Activated CD4-positive, alpha-beta T cell treated with anti-CD3 and anti-CD28 coated beads for 36 hours (primary cell): Measurements from ENCODE around the gene SSR1. TPM values are rescaled to one million over a fixed set of nuclear protein-coding genes. Genes with fewer than 3 reads are reported as not detected.
"Not testable (repeated sequence)": the region's sequence is repeated elsewhere in the genome, so short reads cannot be mapped to it uniquely, and the experiment has no call there.

Source experiments
- ATAC-seq: fragments of 200-7000 bp; cut with Tn5 transposase; one replicate; pipeline ENCODE4 v1.10.0; 2021; ENCODE audit warnings: mild to moderate bottlenecking, moderate library complexity
- CTCF ChIA-PET: fragments of 350-600 bp; sonication (Branson Sonifier 250); formaldehyde crosslinking; loops from one replicate; lab custom pipeline; 2021; ENCODE audit warnings: antibody characterized with exemption; lab: Charles Lee
- POLR2A ChIA-PET: fragments of 350-600 bp; sonication (Branson Sonifier 250); formaldehyde crosslinking; loops from one replicate; lab custom pipeline; 2021; ENCODE audit warnings: antibody characterized with exemption, inconsistent platforms; lab: Charles Lee
- DNase-seq: peaks from one replicate; pipeline ENCODE4 v3.0.0-alpha.2; 2020
- H3K27ac Mint-ChIP-seq: one replicate; pipeline ENCODE4 v1.8.0; 2021; ENCODE audit warnings: mixed read lengths
- H3K27me3 Mint-ChIP-seq: one replicate; pipeline ENCODE4 v1.8.0; 2021; ENCODE audit warnings: mixed read lengths
- H3K36me3 Mint-ChIP-seq: one replicate; pipeline ENCODE4 v1.8.0; 2021; ENCODE audit warnings: low read depth, mixed read lengths
- H3K4me1 Mint-ChIP-seq: one replicate; pipeline ENCODE4 v1.8.0; 2021; ENCODE audit warnings: mixed read lengths
- H3K4me3 Mint-ChIP-seq: one replicate; pipeline ENCODE4 v1.8.0; 2021; ENCODE audit warnings: mild to moderate bottlenecking, moderate library complexity, mixed read lengths
- H3K9me3 Mint-ChIP-seq: one replicate; pipeline ENCODE4 v1.8.0; 2021; ENCODE audit warnings: low read depth, mixed read lengths
- intact Hi-C, 2 experiments: fragments of 100-400 bp; cut with DNase I in 1 of 2; cut with micrococcal nuclease in 1 of 2; formaldehyde crosslinking; loops; one replicate each; pipeline versions ENCODE4 v1.14.2 to v1.15.1; 2022 to 2024; cut with DNase I, micrococcal nuclease
- total RNA-seq, 2 experiments: library from RNA; stranded (reverse); gene quantifications; one replicate each; pipeline ENCODE4 v1.2.3, GENCODE V29; 2021

SSR1 gene
- total RNA-seq, 2 experiments from 2014 or later = 129 to 165 TPM

DNA sequence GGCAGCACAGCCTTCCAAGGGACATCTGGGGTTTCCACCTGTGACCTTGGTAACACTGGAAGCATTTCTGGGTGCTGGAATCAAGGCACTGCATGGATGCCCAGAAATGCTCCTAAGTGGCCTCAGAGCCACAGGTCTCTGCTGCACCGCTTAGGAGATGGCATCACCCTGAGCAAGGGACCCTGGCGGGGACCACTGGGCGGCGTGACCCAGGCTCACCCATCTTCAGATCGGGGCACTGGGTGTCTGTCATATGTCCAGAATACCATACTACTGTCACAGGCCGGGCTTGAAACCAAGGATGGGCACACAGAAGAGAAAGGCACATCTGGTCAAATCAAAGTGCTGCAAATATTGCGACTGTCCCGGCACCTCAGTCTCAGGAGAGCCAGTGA lies 45.9 kb downstream of the SSR1 start:
- Mint-ChIP-seq H3K27ac (no peak overlapping the region), H3K4me1 (no peaks in the 10 kb centered on the region), H3K9me3 (no peaks in the 10 kb centered on the region), H3K4me3 (no peak overlapping the region), H3K27me3 (peaks cover 3% of the 10 kb centered on the region), H3K36me3 (no peaks in the 10 kb centered on the region)
- ChIA-PET CTCF (interaction anchor here (1.5 kb wide), 1 partner anchor 8 kb away, joined by 4 read pairs; no protein-coding TSS in a partner anchor), POLR2A (no interaction called here)
- no peak for DNase-seq
- ATAC-seq = no peak
- intact Hi-C loops = no loop called here

DNA sequence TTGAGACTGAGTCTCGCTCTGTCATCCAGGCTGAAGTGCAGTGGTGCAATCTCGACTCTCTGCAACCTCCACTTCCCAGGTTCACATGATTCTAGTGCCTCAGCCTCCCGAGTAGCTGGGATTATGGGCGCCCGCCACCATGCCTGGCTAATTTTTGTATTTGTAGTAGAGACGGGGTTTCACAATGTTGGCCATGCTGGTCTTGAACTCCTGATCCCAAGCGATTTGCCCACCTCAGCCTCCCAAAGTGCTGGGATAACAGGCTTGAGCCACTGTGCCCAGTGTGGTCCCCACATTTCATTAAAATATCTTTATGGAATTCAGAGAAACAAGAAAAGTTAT lies 47.6 kb downstream of the SSR1 start:
- H3K27me3 Mint-ChIP-seq = peaks cover 12% of the 10 kb centered on the region
- H3K36me3 Mint-ChIP-seq, DNase-seq, intact Hi-C loops, H3K9me3 Mint-ChIP-seq, ATAC-seq, H3K4me3 Mint-ChIP-seq, POLR2A ChIA-PET, H3K27ac Mint-ChIP-seq: not testable (repeated sequence)
- H3K4me1 Mint-ChIP-seq = peaks cover 11% of the 10 kb centered on the region
- CTCF ChIA-PET = interaction anchor here (0.9 to 1.5 kb wide), 2 partner anchors 10 to 22 kb away, joined by 3 to 4 read pairs; no protein-coding TSS in a partner anchor

DNA sequence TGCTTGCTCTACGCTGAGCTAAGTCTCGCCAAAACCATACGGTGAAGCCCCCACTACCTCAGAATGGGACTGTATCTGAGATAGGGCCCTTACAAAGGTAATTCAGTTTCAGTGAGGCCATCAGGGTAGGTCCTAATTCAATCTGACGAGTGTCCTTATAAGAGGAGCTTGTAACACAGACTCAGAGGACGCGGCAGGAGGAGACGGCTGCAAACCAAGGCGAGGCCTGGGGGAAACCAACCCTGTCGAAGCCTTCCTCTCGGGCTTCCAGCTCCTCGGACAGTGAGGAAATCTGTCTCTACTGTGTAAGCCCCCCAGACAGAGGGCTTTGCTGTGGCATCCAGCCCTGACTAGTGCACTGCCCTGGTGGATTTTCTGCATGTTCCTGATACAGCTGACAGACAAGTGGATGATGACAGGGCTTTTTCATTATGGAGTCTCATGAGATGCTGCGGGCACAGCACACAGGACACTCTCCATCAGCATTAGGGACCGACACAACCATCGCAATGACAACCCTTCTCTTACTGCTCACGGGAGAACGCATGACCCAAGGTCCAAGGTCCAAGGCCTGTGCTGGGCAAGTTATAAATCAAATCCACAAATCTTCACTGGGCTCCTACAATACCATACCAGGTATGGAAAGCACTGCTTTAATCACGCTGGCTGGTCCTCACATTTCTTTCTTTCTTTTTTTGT lies 48.2 kb downstream of the SSR1 start:
- intact Hi-C loops = no loop called here
- no peaks in the 10 kb centered on the region for H3K36me3 Mint-ChIP-seq
- CTCF ChIA-PET = interaction anchor here (0.8 to 1.1 kb wide), 2 partner anchors 10 to 21 kb away, joined by 3 read pairs; no protein-coding TSS in a partner anchor

DNA sequence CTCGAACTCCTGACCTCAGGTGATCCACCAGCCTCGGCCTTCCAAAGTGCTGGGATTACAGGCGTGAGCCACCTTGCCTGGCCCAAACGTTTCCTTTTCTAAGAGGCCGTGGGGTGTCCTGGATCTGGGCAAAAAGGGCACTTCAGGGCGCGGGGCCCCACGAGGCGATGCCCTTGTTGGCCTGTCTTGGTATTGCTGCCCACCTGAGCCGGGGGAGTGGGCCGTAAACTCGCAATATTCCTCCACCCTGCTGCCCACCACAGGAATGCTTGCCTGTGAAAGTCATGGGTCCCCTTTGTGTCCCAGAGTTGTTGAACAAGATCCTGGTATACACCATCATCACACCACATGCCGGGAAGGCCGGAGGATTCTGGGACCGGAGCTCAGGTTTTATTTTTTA lies 49.0 kb downstream of the SSR1 start:
- H3K4me3 Mint-ChIP-seq = no peak overlapping the region
- H3K4me1 Mint-ChIP-seq = peaks cover 12% of the 10 kb centered on the region
- no peak overlapping the region for H3K27ac Mint-ChIP-seq
- DNase-seq = no peak
- H3K27me3 Mint-ChIP-seq = peaks cover 21% of the 10 kb centered on the region
- intact Hi-C loops = no loop called here
- no peaks in the 10 kb centered on the region for H3K9me3 Mint-ChIP-seq
- no peaks in the 10 kb centered on the region for H3K36me3 Mint-ChIP-seq
- CTCF ChIA-PET = interaction anchor here (0.8 to 1.1 kb wide), 2 partner anchors 11 to 20 kb away, joined by 3 read pairs; no protein-coding TSS in a partner anchor
- ATAC-seq = no peak
- POLR2A ChIA-PET = no interaction called here

More for the DNA sequence above, 48.2 kb downstream of the SSR1 start:
- Mint-ChIP-seq H3K27ac (no peak overlapping the region), H3K4me1 (peaks cover 12% of the 10 kb centered on the region), H3K9me3 (no peaks in the 10 kb centered on the region), H3K27me3 (peaks cover 15% of the 10 kb centered on the region), H3K4me3 (no peak overlapping the region)
- no peak for ATAC-seq
- POLR2A ChIA-PET = no interaction called here
- no peak for DNase-seq

DNA sequence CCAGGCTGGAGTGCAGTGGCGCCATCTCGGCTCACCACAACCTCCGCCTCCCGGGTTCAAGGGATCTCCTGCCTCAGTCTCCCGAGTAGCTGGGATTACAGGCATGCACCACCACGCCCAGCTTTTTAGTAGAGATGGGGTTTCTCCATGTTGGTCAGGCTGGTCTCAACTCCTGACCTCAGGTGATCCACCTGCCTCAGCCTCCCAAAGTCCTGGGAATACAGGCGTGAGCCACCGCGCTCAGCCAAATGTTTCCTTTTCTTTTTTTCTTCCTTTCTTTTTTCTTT lies 49.5 kb downstream of the SSR1 start:
- H3K9me3 Mint-ChIP-seq, DNase-seq, intact Hi-C loops, POLR2A ChIA-PET, H3K27ac Mint-ChIP-seq, H3K36me3 Mint-ChIP-seq, CTCF ChIA-PET, H3K4me3 Mint-ChIP-seq, ATAC-seq: not testable (repeated sequence)
- Mint-ChIP-seq H3K4me1 (peaks cover 12% of the 10 kb centered on the region), H3K27me3 (peaks cover 21% of the 10 kb centered on the region)

DNA sequence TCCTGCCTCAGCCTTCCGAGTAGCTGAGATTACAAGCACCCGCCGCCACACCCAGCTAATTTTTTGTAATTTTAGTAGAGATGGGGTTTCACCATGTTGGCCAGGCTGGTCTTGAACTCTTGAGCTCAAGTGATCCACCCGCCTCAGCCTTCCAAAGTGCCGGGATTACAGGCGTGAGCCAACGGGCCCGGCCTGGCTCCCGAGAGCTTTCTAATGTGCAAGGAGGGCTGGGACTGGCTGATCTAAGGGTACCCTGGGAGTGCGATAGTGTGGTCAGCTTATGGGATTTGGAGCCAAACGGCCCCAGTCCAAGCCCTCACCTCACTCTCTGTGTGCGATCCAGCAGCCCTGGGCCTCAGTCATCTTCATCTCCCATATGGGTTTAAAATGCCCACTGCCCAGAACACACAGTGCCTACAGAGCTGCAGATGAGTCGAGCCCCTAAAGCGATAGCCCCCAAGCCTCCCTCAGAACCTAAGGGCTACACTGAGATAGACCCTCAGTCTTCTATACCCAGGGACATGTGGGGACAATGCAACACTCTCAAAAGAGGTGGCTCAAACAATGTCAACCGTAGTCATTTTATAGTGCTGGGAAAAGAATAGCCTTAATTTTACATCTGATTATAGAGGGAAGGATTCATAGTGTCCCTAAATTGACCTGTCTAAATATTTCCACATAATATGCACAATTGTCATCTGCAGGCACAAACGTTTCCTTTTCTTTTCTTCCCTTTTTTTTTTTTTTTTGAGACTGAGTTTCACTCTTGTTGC lies 50.1 kb downstream of the SSR1 start:
- Mint-ChIP-seq H3K9me3 (no peaks in the 10 kb centered on the region), H3K27me3 (peaks cover 21% of the 10 kb centered on the region), H3K36me3 (no peaks in the 10 kb centered on the region), H3K27ac (no peak overlapping the region), H3K4me3 (no peak overlapping the region), H3K4me1 (peaks cover 12% of the 10 kb centered on the region)
- ChIA-PET CTCF (interaction anchor here (0.6 to 1.2 kb wide), 3 partner anchors 13 to 193 kb away, joined by 3 to 4 read pairs (median 3); no protein-coding TSS in a partner anchor), POLR2A (no interaction called here)
- intact Hi-C loops = no loop called here
- DNase-seq (no peak), ATAC-seq (no peak)

DNA sequence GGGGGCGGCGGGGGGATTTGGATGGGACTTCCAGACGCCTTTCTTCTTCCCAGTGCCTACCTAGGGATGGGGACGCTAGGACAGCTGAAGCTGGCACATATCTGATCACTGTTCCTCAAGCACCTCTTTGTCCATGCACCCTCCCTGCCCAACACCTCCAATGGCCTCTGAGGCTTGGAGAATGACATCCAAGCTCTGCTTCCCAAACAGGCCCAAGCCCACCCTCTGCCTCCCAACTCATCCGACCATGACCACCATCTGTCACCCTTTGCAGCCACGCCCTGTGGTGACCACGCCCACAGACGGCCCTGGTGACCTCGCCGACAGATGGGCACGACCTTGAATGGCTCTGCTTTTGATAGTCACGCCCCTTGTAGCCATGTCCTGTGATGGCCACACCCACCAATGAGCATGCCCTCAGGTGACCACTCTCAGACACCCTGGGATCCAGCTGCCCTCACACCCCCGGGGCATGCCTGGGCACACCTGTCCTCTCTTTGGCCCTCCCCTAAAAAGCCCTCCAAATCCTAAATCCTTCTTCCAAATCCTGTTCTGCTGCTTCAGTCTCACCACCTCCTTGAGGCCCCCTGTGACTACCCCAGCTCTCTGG lies 51.0 kb downstream of the SSR1 start:
- POLR2A ChIA-PET = no interaction called here
- H3K27ac Mint-ChIP-seq = no peak overlapping the region
- CTCF ChIA-PET = interaction anchor here (0.5 to 1.8 kb wide), 5 partner anchors 14 to 585 kb away, joined by 3 to 9 read pairs (median 3); no protein-coding TSS in a partner anchor
- H3K9me3 Mint-ChIP-seq = no peaks in the 10 kb centered on the region
- H3K36me3 Mint-ChIP-seq = no peaks in the 10 kb centered on the region
- intact Hi-C loops = no loop called here
- peaks cover 21% of the 10 kb centered on the region for H3K27me3 Mint-ChIP-seq
- no peak for DNase-seq
- peak overlapping the region; percentile 79 for H3K4me3 Mint-ChIP-seq
- H3K4me1 Mint-ChIP-seq = peaks cover 12% of the 10 kb centered on the region
- no peak for ATAC-seq

DNA sequence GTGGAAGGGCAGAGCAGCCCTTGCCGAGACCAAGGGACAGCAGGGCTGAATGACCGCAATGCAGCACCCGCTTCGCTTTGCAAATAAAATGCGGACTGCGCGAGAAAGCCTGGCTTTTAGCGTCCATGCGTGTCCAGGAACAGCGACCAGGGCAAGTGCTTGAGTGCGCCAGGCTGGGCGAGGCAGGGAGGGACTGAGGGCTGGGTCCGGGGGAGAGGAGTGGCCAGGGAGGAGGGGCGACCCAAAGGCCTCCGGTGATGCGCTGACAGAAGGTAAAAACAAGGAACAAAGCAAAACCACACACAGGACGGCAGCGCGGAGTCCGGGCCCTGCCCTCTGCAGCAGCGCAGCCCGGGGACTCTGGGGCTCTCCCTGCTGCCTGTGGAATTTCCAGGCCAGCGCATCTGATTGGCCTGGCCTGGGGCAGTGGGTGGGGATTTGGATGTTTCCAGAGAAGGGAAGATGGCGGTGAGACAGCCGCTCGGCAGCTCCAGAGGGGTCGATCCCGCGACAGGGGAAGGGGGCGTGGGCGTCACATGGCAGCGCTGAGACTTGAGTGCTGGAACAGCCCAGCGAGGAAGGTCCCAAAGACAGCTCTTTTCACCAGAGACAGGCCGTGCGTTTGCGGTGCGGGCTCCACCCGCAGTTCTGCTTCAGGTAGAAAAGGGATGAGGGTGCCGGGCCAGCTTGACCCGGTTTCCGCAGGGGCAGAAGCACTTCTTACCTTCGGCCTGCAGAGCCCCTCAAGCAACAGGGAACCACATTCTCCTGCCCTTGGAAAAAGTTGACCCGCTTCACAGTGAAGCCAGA lies 51.8 kb downstream of the SSR1 start:
- peak; percentile 96 for ATAC-seq
- Mint-ChIP-seq H3K27ac (peak overlapping the region; percentile 63), H3K27me3 (peaks cover 21% of the 10 kb centered on the region), H3K9me3 (no peaks in the 10 kb centered on the region), H3K4me3 (peak overlapping the region; percentile 79), H3K36me3 (peaks cover under 1% of the 10 kb centered on the region), H3K4me1 (peaks cover 12% of the 10 kb centered on the region)
- peak; percentile 75 for DNase-seq
- intact Hi-C loops = no loop called here
- ChIA-PET POLR2A (no interaction called here), CTCF (interaction anchor here (0.5 to 1.8 kb wide), 4 partner anchors 15 to 584 kb away, joined by 3 to 9 read pairs (median 3); no protein-coding TSS in a partner anchor)

DNA sequence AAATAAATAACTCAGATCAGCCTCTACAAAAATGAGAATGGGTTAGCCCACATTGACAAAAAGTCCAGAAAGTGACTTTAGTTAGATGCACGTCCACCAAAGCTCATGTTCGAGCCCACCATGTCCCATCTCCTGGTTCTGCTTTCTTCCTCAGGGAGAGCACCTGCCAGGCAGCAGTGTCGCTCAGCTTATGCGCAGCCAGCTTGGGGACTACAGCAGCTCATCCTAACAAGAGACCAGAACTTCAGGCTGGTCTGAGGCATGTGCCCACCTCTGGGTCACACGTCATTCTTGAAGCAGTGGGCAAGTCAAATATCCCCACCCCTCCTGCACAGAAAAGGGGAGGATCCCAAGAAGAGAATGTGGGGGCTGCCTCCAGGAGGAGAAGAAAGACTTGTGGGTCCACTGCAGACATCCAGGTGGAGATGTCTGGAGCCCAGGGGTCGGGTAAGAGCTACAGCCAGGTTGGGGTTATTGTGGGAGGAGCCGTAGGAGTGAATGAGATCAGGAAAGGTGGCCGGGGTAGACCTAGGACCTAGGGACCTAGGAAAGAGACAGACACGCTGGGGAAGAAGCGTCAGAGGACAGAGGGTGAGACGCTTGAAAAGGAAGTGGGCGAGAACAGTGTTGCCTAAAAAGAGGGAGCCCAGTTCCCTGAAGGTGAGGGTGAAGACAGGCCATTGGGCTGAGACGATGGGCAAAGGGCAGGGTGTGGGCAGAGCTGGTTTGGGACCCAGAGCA lies 52.5 kb downstream of the SSR1 start:
- ChIA-PET POLR2A (interaction anchor here (0.8 kb wide), 1 partner anchor 15 kb away, joined by 3 read pairs; no protein-coding TSS in a partner anchor), CTCF (interaction anchor here (1.8 kb wide), 1 partner anchor 15 kb away, joined by 9 read pairs; no protein-coding TSS in a partner anchor)
- peak overlapping the region; percentile 20 for H3K27ac Mint-ChIP-seq
- peaks cover 21% of the 10 kb centered on the region for H3K27me3 Mint-ChIP-seq
- peaks cover 2% of the 10 kb centered on the region for H3K36me3 Mint-ChIP-seq
- H3K4me1 Mint-ChIP-seq = peaks cover 12% of the 10 kb centered on the region
- ATAC-seq (no peak), DNase-seq (no peak)
- H3K4me3 Mint-ChIP-seq = peak overlapping the region; percentile 79
- intact Hi-C loops = no loop called here
- H3K9me3 Mint-ChIP-seq = peaks cover under 1% of the 10 kb centered on the region

DNA sequence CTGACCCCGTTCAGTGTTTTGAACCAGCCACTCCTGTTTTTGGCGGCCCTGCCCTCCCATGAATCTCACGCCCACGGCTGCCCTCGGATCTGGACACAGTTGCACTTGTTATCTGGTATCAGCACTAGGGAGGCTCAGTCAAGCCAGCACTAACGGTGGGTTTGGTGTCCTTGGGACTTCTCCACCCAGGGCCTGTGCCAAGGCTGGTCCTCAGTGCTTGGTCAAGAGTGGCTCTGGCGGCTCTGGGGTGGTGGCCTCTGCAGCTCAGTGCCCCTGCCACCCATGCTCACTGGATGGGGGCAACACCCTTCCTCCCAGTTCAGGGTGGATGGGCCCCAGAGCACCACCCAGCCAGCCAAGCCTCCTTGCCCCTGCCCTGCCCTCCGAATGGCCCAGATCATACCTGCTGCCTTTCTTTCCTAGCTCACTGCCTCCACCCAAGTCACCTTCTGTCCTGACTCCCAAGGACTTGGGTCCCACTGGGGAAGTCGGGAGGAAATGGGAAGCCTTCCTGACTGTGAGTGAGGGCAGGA lies 54.7 kb downstream of the SSR1 start:
- Mint-ChIP-seq H3K27me3 (peaks cover 21% of the 10 kb centered on the region), H3K36me3 (peaks cover 2% of the 10 kb centered on the region), H3K27ac (no peak overlapping the region), H3K9me3 (peaks cover 3% of the 10 kb centered on the region), H3K4me1 (peaks cover 12% of the 10 kb centered on the region), H3K4me3 (no peak overlapping the region)
- ChIA-PET POLR2A (no interaction called here), CTCF (interaction anchor here (0.8 kb wide), 1 partner anchor 562 kb away, joined by 4 read pairs; no protein-coding TSS in a partner anchor)
- intact Hi-C loops = no loop called here
- DNase-seq (no peak), ATAC-seq (no peak)
